A172 (cell line): ENCODE measurements around the gene MT1H. TPM values are rescaled to one million over a fixed set of nuclear protein-coding genes. Genes with fewer than 3 reads are reported as not detected.
"Not testable (repeated sequence)": the region's sequence is repeated elsewhere in the genome, so short reads cannot be mapped to it uniquely, and the experiment has no call there.

Experiments used
- DNase-seq: peaks from one replicate; pipeline ENCODE4 v3.0.0-alpha.2; 2015; ENCODE audit warnings: low spot score
- total RNA-seq: library from RNA; depleted of rRNA; stranded (reverse); fragments of >200 nt; shearing (Covaris generic); gene quantifications from 2 replicates; pipeline ENCODE4 v1.2.3, GENCODE V29; 2014; rRNA removed

Gene MT1H
- not detected in 2 replicates for total RNA-seq

DNA sequence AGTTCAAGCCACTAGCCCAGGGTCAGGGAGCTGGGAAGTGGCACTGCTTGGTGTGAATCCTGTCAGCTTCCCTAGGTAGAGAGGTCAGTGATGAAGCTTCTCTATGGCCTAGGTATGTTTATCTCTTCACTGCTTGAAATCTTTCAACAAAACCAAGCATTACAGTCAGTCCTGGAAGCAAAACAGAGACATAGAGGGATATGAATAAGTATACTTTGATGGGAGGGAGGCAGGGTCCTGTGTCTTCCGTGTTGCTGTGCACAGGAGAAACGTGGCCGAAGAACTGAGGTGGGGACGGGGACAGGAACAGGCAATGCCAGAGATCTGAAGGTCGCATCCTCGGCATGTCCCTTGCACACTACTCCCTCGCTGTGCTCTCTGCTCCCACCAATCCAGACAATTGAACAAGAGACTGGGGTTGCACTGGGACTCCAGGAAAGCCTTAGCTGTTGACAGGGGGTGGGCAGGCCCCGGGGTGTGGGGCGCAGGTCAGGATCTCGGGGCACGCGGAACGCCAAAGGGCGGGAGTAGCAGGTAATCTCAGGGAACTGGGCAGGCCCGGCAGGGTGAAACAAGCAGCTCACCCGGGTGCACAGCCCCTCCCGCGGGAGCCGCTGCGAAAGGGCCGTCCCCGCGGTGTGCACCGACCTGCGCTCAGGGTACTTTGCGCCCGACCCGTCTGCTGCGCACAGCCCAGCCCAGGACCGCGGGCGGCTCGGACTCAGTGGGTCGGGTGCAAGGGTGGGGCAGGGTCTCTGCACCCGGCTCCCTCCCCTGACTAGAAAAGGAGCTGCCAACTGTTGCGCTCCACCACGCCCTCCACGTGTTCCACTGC lies at the start of gene MT1H:
TSS of gene MT1H (plus strand) at position 810 of the 835 bp plus-strand sequence. CDS start 71 bp downstream, outside the sequence.
- DNase-seq = no peak

DNA sequence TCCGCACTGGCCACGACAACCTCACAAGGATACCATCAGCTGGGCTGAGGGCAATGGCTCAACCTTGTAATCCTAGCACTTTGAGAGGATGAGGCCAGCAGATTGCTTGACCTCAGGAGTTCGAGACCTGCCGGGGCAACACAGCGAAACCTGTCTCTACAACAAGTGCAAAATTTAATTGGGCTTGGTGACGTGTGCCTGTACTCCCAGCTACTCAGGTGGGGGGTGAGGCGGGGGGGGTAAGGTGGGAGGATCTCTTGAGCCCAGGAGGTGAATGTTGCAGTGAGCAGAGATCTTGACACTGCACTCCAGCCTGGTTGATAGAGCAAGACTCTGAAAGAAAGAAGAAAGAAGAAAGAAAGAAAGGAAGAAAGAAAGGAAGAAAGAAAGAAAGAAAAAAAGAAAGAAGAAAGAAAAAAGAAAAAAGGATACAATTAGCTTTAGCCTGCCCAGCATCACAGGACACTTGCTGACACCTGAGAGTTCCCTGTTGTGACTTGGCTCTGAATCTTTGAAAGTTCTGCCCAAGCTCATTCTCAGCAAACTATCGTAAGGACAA lies 49.2 kb upstream of the MT1H start:
- no peak for DNase-seq

DNA sequence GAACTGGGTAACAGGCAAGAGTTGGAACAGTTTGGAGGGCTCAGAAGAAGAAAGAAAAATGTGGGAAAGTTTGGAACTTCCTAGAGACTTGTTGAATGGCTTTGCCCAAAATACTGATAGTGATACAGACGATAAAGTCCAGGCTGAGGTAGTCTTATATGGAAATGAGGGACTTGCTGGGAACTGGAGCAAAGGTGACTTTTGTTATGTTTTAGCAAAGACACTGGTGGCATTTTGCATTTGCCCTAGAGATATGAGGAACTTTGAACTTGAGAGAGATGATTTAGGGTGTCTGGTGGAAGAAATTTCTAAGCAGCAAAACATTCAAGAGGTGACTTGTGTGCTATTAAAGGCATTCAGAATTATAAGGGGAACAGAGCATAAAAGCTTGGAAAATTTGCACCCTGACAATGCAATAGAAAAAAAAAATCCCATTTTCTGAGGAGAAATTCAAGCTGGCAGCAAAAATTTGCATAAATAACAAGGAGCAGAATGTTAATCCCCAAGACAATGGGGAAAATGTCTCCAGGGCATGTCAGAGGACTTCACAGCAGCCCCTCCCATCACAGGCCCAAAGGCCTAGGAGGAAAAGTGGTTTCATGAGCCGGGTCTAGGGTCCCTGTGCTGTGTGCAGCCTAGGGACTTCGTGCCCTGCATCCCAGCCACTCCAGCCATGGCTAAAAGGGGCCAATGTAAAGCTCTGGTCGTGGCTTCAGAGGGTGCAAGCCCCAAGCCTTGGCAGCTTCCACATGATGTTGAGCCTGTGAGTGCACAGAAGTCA lies 47.8 kb upstream of the MT1H start:
- DNase-seq = not testable (repeated sequence)

DNA sequence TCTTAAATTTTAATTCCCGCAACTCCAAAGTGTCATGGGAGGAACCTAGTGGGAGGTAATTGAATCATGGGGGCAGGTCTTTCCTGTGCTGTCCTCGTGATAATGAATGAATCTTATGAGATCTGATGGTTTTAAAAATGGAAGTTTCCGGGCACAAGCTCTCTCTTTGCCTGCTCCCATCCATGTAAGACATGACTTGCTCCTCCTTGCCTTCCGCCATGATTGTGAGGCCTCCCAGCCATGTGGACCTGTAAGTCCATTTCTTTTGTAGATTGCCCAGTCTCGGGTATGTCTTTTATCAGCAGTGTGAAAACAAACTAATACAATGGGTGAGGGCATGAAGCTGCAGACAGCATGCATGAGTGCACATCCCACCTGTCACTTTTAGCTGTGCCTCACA lies 46.4 kb upstream of the MT1H start:
- not testable (repeated sequence) for DNase-seq

DNA sequence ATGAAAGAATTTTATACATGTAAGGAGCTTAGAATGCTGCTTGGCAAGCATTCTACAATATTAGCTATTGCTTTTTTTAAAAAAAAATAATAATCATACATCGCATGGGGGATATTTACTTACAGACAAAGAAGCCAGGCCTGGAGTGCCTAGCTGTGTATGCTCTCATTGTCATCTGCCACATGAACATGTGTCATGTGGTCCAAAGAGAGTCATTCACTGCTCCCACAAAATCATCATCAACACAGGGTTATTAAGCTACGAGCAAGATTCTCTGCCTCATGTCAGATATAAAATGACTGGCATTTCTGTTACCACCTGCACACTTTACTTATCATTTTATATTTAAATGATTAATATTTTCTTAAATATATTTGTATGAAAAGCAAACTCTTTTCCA lies 46.0 kb upstream of the MT1H start:
- DNase-seq = no peak

DNA sequence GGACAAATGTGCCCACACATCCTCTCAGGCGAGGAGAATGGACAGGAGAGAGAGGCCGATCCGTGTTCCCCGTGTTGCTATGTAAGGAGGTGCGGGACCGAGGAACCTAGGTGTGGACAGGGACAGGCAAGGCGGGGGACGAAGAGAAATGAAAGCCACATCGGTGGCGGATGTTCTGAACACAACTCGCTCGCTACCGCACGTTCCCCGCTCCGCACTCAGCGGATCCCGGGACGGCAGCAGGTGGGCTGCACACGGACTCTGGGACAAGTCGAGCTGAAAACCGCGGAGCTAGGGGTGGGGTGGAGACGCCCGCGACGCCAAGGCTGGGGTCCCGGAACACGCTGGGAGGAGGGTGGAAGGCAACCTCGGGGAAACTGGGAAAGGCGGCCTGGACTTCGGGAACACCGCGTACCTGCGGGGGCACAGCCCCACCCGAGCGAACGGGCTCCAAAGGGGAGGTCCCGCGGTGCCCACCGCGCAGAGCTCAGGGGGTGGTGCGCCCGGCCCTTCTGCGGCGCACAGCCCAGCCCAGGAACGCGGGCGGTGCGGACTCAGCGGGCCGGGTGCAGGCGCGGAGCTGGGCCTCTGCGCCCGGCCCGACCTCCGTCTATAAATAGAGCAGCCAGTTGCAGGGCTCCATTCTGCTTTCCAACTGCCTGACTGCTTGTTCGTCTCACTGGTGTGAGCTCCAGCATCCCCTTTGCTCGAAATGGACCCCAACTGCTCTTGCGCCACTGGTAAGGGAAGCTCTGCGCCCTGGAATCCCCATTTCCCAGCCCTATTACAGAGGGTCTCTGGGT lies 44.3 kb upstream of the MT1H start, which contains the start of gene MT1E:
TSS of gene MT1E (plus strand) at position 642 of the 803 bp plus-strand sequence. CDS start at position 713, 71 bp downstream.
- DNase-seq = no peak

DNA sequence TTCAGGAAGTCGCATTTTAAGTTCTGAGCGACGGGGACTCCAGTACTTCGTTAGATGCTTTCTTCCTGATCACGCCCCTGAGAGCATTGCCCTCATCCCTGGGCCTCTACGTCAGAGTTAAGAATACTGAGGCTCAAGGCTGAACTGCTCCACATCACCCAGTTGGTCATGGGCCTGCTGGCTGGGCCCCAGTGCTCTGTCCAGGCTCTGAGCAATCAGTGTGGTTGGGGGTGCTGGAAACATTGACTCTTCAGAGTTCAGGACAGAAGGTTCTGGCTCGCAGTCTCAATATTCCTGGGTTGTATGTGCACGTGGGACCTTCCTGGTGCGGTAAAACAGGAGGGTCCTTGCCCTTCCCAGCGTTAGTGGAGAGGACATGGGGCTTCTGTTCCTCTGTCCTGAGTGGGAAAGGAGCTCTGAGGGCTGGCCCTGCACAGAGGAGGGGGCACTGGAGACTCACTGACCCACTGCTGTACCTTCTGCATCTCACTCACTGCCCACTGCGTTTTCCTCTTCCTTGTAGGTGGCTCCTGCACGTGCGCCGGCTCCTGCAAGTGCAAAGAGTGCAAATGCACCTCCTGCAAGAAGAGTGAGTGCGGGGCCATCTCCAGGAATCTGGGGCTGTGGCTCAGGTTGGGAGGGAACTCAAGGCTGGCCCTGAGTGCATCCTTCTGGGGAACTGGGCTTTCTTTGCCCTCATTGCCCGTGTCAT lies 43.5 kb upstream of the MT1H start:
- DNase-seq = no peak

DNA sequence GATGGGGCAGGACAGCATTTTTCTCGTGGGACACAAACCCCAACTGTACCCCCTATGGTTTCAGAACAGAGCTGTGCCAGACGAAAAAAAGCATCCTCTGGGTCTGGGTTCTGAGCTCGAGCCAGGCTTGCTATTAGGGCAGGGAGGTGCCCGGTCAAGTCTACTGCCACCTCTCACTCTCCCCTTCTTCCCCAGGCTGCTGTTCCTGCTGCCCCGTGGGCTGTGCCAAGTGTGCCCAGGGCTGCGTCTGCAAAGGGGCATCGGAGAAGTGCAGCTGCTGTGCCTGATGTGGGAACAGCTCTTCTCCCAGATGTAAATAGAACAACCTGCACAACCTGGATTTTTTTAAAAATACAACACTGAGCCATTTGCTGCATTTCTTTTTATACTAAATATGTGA lies 42.9 kb upstream of the MT1H start:
- DNase-seq = no peak

DNA sequence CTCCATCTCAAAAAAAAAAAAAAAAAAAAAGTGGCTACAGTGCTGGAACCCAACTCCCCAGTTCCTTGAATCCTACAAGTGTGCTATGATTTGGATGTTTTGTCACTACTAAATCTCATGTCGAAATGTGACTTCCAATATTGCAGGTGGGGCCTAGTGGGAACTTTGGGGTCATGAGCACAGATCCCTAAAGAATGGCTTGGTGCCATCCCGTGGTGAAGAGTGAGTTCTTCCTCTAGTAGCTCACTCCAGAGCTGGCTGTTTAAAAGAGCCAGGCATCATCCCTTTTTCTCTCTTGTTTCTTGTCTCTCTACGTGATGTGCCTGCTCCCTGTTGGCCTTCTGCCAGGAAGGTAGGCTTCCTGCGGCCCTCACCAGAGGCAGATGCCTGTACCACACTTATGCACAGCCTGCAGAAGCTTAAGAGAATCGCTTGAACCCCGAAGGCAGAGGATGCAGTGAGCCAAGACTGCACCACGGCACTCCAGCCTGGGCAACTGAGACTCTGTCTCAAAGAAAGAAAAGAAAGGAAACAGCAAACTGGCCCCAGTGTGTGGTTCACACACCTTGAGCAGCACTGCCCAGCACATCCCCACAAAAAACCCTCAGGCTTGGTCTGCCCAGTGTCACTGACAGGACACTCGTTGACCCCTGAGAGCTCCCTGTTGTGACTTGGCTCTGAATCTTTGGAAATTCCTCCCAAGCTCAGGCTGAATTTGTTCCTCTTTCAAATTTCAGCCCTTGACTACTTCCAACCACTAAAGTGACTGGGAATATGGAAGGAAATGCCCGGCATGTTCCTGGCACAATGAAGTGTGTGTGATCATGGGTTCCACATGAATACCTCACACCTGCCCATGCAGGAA lies 40.9 kb upstream of the MT1H start:
- DNase-seq = no peak

DNA sequence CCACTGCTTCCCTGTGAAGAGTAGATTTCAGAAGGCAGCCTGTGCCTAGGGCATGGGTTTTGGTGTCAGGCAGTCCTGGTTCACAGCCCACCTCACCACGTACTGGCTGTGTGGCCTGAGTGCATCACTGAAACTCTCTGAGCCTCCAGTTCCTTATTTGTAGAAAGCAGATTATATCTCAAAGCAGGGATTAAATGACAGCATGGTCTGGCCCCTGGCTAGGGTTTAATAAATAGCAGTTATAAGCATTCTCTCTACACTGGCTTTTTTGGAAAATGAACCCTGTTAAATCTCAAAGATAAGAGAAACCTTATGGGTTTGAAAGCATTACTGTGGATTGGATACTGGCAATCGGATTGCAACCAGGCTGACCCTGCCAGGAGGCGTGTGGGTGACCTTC lies 40.1 kb upstream of the MT1H start:
- no peak for DNase-seq

DNA sequence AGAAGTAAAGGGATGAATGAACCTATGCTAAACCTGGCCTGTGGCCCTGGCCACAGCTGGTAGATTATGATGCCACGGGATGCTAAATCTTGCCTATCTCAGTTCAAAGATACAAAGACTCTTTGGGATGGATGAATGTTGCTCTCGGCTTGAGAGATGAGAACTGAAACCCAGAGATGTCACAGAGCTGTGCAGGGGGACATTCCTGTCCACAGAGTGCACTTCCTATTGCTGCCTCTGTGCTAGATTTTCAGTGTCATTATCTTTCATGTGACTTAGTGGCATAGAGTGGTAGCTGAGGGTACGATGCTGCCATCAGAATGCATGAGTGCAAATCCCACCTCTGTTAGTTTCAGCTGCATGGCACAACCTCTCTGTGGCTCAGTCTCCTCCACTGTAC lies 39.5 kb upstream of the MT1H start:
- no peak for DNase-seq

DNA sequence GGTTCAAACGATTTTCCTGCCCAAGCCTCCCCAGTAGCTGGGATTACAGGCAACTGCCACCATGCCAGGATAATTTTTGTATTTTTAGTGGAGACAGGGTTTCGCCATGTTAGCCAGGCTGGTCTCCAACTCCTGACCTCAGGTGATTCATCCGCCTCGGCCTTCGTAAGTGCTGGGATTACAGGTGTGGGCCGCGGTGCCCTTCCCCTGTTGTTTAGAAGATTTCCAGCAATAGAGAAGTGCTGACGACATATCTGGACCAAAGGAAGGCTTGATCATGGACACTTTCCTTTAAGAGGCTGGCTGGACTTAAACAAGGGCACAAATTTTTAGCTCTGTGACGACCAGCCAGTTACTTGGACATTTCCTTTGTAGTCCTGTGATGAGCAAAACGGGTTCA lies 38.4 kb upstream of the MT1H start:
- no peak for DNase-seq

DNA sequence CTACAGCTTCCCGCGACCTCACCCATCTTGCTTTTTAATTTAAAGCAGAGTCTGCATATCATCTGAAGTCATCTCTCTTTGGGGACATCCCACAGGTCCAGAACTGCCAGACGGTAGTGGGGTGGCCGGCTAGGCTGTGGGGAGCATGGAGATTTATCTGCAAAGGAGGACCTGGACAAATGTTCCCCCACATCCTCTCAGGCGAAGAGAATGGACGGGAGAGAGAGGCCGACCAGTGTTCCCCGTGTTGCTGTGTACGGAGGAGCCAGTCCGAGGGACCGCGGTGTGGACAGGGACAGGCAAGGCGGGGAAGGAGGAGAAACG lies 37.8 kb upstream of the MT1H start:
- no peak for DNase-seq

DNA sequence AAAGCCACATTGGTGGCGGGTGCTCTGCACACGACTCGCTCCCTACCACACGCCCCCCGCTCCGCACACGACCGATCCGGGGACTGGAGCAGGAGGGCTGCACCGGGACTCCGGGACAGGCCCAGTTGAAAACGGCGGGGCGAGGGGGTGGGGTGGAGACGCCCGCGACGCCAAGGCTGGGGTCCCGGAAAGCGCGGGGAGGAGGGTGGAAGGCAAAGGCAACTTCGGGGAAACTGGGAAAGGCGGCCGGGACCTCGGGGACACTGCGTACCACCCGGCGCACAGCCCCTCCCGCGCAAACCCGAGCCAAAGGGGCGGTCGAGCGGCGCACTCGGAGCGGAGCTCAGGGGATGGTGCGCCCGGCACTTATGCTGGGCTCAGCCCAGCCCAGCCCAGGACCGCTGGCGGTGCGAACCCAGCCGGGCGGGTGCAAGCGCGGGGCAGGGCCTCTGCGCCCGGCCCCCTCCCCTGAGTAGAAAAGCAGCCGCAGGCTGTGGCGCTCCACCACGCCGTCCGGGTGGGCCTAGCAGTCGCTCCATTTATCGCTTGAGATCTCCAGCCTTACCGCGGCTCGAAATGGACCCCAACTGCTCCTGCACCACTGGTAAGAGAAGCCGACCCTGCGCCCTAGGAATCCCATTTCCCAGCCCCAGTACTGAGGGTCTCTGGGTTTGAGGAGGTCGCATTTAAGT lies 37.3 kb upstream of the MT1H start, which contains the start of gene MT1M:
TSS of gene MT1M (plus strand) at position 504 of the 692 bp plus-strand sequence. CDS start at position 577, 73 bp downstream.
- no peak for DNase-seq

DNA sequence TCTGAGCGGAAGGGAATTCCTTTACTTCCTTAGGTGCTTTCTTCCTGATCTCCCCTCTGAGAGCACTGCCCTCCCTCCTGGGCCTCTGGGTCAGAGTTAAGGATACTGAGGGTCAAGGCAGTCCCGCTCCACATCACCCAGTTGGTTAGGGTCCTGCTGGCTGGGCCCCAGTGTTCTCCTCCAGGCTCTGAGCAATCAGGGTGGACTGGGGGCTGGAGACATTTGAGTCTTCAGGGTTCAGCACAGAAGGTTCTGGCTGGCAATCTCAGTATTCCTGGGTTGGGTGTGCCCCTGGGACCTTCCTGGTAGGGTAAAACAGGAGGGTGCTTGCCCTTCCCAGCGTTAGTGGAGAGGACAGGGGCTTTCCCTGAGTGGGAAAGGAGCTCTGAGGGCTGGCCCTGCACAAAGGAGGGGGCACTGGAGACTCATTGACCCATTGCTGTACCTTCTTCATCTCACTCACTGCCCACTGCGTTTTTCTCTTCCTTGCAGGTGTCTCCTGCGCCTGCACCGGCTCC lies 36.7 kb upstream of the MT1H start:
- DNase-seq = no peak

DNA sequence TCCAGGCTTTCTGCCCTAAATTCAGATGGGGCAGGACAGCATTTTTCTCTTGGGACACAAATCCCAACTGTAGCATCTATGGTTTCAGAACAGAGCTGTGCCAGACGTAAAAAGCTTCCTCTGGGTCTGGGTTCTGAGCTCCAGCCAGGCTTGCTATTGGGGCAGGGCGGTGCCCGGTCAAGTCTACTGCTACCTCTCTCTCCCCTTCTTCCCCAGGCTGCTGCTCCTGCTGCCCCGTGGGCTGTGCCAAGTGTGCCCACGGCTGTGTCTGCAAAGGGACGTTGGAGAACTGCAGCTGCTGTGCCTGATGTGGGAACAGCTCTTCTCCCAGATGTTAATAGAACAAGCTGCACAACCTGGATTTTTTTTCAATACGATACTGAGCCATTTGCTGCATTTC lies 36.1 kb upstream of the MT1H start:
- no peak for DNase-seq

DNA sequence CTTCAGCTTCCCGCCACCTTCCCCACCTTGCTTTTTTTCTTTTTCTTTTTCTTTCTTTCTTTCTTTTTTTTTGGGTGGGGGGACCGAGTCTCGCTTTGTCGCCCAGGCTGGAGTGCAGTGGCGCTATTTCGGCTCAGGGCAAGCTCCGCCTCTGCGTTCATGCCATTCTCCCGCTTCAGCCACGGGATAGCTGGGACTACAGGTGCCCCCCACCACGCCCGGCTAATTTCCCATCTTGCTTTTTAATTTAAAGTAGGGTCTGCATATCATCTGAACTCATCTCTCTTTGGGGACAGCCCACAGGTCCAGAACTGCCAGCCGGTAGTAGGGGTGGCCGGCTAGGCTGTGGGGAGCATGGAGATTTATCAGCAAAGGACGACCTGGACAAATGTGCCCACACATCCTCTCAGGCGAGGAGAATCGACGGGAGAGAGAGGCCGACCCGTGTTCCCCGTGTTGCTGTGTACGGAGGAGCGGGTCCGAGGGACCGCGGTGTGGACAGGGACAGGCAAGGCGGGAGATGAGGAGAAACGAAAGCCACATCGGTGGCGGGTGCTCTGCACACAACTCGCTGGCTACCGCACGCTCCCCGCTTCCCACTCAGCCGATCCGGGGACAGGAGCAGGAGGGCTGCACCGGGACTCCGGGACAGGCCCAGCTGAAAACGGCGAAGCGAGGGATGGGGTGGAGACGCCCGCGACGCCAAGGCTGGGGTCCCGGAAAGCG lies 34.7 kb upstream of the MT1H start:
- DNase-seq = no peak

DNA sequence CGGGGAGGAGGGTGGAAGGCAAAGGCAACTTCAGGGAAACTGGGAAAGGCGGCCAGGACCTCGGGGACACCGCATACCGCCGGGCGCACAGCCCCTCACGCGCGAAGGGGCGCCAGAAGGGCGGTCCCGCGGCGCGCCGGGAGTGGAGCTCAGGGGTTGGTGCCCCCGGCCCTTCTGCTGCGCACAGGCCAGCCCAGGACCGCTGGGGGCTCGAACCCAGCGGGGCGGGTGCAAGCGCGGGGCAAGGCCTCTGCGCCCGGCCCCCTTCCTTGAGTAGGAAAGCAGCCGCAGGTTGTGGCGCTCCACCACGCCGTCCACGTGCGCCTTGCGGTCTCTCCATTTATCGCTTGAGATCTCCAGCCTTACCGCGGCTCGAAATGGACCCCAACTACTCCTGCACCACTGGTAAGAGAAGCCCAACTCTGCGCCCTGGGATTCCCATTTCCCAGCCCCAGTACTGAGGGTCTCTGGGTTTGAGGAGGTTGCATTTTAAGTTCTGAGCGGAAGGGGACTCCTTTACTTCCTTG lies 34.1 kb upstream of the MT1H start:
- DNase-seq = no peak
